Activated naive CD4-positive, alpha-beta T cell treated with anti-CD3 and anti-CD28 coated beads for 36 hours (primary cell): ENCODE measurements around the gene SRPRB. TPM values are rescaled to one million over a fixed set of nuclear protein-coding genes. Genes with fewer than 3 reads are reported as not detected.

Experiments
- CTCF ChIA-PET: fragments of 350-600 bp; sonication (Branson Sonifier 250); formaldehyde crosslinking; loops from one replicate; lab custom pipeline; 2021; ENCODE audit warnings: antibody characterized with exemption; lab: Charles Lee
- DNase-seq: peaks from one replicate; pipeline ENCODE4 v3.0.0-alpha.2; 2020
- H3K27ac Mint-ChIP-seq: one replicate; pipeline ENCODE4 v1.8.0; 2021; ENCODE audit warnings: mild to moderate bottlenecking, mixed read lengths
- H3K27me3 Mint-ChIP-seq: one replicate; pipeline ENCODE4 v1.8.0; 2021; ENCODE audit warnings: low read depth, mixed read lengths
- H3K36me3 Mint-ChIP-seq: one replicate; pipeline ENCODE4 v1.8.0; 2021; ENCODE audit warnings: low read depth, mixed read lengths
- H3K4me1 Mint-ChIP-seq: one replicate; pipeline ENCODE4 v1.8.0; 2021; ENCODE audit warnings: low read depth, mixed read lengths
- H3K4me3 Mint-ChIP-seq: one replicate; pipeline ENCODE4 v1.8.0; 2021; ENCODE audit warnings: mild to moderate bottlenecking, moderate library complexity, mixed read lengths
- H3K9me3 Mint-ChIP-seq: one replicate; pipeline ENCODE4 v1.8.0; 2021; ENCODE audit warnings: mixed read lengths
- intact Hi-C: fragments of 100-400 bp; cut with micrococcal nuclease; formaldehyde crosslinking; loops from one replicate; pipeline ENCODE4 v1.15.1; 2023
- total RNA-seq, 2 experiments: library from RNA; stranded (reverse); gene quantifications; one replicate each; pipeline ENCODE4 v1.2.3, GENCODE V29; 2021

The SRPRB gene
- total RNA-seq, 2 experiments from 2014 or later = 55.0 to 56.8 TPM

DNA sequence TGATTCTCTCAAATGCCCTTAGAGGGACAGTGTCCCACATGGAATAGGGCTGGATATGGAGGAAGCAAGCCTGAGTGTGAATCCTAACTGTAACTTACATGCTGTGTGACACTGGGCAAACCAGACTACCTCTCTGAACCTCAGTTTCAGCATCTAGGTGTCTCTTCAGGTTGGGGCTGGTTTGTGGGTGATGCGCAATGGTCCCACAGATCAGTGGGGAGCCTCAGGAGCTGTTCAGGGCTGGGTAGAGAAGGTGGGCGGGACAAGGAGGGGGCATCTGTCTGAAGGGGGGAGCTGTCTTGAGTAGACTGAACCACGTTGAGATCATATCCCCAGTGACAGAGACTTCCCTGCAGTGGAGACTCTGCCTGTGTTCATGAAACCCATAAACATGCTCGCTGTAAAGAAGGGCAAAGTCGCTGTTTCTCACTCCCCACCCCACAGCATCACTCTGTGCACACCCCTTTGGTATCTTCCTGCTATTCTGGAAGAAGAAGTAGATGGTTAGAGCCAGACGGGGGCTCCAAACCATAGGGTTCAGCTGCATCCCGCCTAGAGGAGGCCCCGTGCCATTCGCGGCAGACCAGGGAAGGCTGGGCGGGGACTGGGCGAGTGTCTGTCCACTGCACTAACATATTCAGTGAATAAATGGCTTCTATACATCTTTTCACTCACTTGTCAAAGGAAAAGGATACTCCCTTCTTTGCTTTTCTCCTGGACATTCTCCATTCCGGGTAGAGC is 28.4 kb downstream of the SRPRB start:
- H3K27me3 Mint-ChIP-seq = no peaks in the 10 kb centered on the region
- H3K27ac Mint-ChIP-seq = no peak overlapping the region
- no peak for DNase-seq
- H3K36me3 Mint-ChIP-seq = no peaks in the 10 kb centered on the region
- intact Hi-C loops = no loop called here
- no peaks in the 10 kb centered on the region for H3K9me3 Mint-ChIP-seq
- H3K4me1 Mint-ChIP-seq = no peaks in the 10 kb centered on the region
- CTCF ChIA-PET = interaction anchor here (0.6 kb wide), 1 partner anchor 293 kb away, joined by 3 read pairs; no protein-coding TSS in a partner anchor
- H3K4me3 Mint-ChIP-seq = no peak overlapping the region

DNA sequence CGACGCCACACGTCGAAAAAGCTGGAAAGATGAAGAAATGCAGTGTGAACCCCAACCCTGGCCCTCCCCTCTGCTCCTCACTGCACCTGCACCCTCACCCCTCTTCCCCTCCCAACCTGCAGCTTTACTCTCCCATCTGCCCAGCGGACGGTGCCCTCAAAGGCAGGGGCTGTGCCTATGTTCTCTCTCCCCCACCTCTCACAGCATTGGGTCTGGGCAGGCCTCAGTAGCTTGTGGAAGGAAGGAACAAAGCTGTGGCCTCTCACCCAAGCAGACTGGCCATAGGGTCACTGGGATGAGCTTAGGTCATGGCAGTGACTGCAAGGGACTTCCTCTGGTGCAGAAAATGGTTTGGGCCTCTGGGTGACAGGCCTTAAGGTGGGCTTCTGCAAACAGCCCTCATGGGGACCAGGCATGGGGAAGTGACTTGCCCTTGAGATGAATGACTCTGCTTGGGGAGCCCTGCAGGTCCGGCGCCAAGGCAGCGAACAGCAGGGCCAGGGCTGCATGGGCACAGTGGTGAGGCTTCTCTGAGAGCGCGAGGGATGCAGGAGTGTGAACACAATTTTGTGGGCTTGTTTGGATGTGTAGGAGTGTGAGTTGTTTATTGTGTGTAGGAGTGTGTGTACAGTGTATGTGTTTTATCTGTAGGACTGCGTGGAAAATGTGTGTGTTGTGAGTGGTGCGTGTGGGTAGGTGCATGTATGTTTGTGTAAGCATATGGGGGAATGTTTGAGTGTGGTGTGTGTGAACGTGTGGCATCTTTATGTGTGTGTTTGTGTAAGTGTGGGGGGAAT is 29.2 kb downstream of the SRPRB start:
- Mint-ChIP-seq H3K36me3 (no peaks in the 10 kb centered on the region), H3K27ac (no peak overlapping the region), H3K9me3 (no peaks in the 10 kb centered on the region), H3K4me3 (no peak overlapping the region), H3K4me1 (no peaks in the 10 kb centered on the region), H3K27me3 (no peaks in the 10 kb centered on the region)
- no peak for DNase-seq
- intact Hi-C loops = no loop called here
- CTCF ChIA-PET = no interaction called here

DNA sequence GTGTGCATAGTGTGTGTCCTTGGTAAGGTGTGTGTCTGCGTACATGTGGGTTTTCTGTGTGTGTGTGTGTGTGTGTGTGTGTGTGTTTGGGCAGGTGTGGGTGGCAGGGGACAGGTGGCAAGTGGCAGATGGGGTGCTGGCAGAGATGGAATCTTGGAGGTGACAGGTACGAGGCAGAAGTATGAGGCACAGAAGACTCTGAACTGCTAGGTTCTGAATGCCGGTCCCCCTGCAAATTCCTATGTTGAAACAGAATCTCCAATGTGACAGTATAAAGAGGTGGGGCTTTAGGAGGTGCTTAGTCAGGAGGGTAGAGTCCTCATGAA is 29.8 kb downstream of the SRPRB start:
- Mint-ChIP-seq H3K36me3 (no peaks in the 10 kb centered on the region), H3K27me3 (no peaks in the 10 kb centered on the region), H3K27ac (no peak overlapping the region), H3K4me3 (no peak overlapping the region), H3K4me1 (no peaks in the 10 kb centered on the region), H3K9me3 (no peaks in the 10 kb centered on the region)
- CTCF ChIA-PET = no interaction called here
- DNase-seq = no peak
- intact Hi-C loops = no loop called here

DNA sequence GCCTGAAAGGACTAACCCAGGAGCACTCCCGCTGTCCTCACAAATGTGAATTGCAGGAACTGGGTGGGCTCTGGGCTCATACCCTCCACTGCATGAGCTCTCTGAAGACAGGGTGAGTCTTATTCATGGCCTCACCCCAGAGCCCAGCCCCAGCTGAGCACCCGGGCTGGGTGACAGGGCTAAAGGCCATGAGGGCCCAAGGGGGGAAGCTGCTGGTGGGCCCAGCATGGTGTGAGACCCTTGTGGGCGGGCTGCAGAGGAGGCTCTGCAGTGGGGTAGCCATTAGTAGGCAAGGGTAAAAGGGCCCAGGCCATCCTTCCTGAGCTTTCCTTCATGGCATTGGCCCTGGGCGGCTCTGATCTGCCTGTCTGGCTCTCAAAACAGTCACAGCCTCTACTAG is 30.3 kb downstream of the SRPRB start:
- H3K4me3 Mint-ChIP-seq = no peak overlapping the region
- no peaks in the 10 kb centered on the region for H3K4me1 Mint-ChIP-seq
- CTCF ChIA-PET = no interaction called here
- intact Hi-C loops = no loop called here
- DNase-seq = no peak
- no peak overlapping the region for H3K27ac Mint-ChIP-seq
- no peaks in the 10 kb centered on the region for H3K27me3 Mint-ChIP-seq
- no peaks in the 10 kb centered on the region for H3K36me3 Mint-ChIP-seq
- H3K9me3 Mint-ChIP-seq = no peaks in the 10 kb centered on the region

DNA sequence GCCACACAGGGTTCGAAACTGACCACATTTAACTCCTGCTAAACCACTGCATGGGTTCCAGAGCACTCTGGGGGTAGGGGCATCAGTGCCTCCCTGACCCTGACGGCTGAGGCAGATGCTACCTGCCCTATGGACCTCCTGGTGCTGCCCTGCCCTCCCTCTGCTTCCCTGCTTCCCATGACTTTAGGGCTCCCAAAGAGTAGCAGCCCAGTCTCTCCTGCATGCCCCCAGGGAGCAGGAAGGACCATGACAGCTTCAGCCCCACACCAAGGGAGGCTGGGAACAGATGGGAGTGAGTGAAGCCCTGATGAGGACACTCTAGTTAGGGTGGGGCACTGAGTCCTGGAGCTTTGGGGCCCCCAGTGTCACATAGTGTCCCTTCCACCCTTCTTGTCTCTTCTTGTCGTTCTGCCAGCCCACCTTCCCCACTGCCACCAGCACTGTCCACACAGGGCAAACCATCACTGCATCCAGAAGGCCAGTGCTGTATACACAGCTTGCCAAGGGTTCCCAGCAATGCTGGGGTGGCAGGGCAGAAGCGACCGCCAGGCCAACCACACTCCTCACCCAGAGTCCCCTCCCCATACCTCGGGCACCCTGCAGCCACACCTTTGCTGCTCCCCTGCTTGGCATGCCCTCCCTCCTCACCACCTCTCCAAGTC is 31.0 kb downstream of the SRPRB start:
- no peaks in the 10 kb centered on the region for H3K9me3 Mint-ChIP-seq
- intact Hi-C loops = no loop called here
- no peaks in the 10 kb centered on the region for H3K36me3 Mint-ChIP-seq
- no peak overlapping the region for H3K27ac Mint-ChIP-seq
- no peak for DNase-seq
- H3K4me3 Mint-ChIP-seq = no peak overlapping the region
- no peaks in the 10 kb centered on the region for H3K4me1 Mint-ChIP-seq
- no peaks in the 10 kb centered on the region for H3K27me3 Mint-ChIP-seq
- CTCF ChIA-PET = no interaction called here

DNA sequence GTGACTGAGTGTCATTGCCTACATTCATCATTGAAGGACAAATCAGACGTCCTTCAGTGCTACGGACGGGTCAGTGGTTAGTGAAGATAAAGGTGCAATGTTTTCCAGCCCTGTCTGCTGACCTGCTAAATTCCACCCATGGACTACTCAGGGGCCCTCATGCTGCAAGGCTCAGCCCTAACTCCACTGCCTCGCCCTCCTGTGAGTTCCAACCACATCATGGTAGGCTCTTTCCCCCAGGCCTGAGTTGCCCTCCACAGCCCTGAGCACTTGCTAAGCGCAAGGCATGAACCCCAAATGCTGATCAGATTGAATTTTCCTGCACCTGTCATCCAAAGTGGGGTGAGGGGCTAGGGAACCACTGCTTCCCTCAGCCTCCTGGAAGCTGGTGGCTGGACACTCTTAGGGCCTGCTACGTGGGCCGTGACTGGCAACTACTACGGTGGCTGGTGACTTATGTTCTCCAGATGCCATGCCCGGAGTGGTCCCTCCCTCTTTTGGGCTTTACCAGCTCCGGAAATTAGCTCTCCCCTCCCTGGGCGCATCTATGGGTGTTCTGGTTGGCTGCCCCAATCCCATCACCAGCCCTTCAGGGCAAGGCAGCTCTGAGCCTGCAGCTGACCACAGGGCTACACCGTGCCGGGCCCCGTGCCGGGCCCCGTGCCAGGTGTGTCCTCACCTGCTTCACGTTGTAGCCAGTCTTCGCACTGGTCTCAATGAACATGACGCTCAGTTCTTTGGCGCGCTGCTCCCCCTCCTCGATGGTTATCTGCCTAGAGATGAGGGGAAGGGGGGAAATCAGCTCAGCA is 32.1 kb downstream of the SRPRB start:
- Mint-ChIP-seq H3K9me3 (no peaks in the 10 kb centered on the region), H3K4me1 (no peaks in the 10 kb centered on the region), H3K27ac (no peak overlapping the region), H3K4me3 (no peak overlapping the region), H3K36me3 (no peaks in the 10 kb centered on the region), H3K27me3 (peaks cover 3% of the 10 kb centered on the region)
- intact Hi-C loops = no loop called here
- CTCF ChIA-PET = no interaction called here
- no peak for DNase-seq

DNA sequence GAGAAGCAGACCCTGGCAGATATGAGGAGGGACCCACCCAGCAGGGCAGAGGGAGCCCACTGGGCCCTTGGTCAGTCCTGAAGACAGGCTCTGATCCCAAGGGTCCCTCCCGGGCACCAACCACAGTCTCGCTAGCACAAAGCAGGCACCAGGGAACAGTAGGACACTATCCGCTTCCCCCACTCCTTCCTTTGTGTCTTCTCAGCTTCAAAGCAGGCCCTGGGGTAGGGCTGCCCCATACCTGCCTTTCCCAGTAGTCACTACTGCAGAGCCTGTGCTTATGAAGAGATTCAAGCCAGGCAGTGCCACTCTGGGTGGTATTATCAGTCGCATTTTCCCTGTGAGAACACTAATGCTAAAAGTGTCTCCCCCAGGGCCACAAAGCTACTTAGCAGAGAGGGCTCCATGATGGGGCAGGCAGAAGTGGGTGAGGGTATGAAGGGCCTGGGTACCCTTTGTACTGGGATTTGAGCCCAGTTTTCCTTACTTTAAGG is 32.7 kb downstream of the SRPRB start:
- no peak overlapping the region for H3K4me3 Mint-ChIP-seq
- no peak overlapping the region for H3K27ac Mint-ChIP-seq
- CTCF ChIA-PET = no interaction called here
- H3K4me1 Mint-ChIP-seq = no peaks in the 10 kb centered on the region
- DNase-seq = no peak
- peaks cover 3% of the 10 kb centered on the region for H3K27me3 Mint-ChIP-seq
- no peaks in the 10 kb centered on the region for H3K36me3 Mint-ChIP-seq
- H3K9me3 Mint-ChIP-seq = no peaks in the 10 kb centered on the region
- intact Hi-C loops = no loop called here

DNA sequence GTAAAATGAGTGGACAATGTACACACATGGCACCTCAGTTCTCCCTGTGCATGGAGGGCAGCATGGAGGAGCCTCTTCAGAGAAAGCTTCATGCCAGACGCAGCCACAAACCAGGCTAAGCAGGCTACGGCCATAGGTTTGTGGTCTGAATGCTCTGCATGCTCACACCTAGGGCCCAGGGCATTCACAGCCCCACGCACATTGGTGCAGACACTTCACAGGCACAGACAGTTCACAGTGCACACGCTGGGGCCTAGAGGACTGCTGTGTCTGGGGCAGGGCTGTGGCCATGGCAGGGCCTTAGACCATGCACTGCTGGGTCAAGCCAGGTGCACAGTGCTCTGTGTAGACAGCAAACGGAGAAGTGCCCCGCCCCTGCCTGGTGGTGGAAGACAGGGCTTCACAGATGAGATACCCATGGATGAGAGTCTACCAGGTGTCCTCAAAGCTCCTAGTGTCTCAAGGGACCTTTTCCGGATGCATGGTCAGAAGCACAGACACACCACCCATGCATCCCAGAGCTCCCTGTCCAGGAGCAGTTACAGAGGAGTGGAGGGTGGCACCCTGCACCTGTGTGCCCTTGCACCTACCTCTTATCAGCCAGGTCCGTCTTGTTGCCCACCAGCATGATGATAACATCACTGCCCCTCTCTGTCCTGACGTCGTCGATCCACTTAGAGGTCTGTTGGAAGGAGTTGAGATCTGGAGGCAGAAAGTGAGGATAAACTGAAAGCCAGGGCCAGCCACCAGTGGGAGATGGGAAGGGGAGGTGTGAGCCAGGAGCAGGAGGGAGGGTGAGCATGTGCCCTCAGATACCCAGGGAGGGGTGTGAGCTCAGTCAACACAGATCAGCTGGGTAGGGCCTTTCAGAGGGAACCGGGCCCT is 33.5 kb downstream of the SRPRB start:
- Mint-ChIP-seq H3K36me3 (no peaks in the 10 kb centered on the region), H3K9me3 (no peaks in the 10 kb centered on the region)
- CTCF ChIA-PET = no interaction called here

DNA sequence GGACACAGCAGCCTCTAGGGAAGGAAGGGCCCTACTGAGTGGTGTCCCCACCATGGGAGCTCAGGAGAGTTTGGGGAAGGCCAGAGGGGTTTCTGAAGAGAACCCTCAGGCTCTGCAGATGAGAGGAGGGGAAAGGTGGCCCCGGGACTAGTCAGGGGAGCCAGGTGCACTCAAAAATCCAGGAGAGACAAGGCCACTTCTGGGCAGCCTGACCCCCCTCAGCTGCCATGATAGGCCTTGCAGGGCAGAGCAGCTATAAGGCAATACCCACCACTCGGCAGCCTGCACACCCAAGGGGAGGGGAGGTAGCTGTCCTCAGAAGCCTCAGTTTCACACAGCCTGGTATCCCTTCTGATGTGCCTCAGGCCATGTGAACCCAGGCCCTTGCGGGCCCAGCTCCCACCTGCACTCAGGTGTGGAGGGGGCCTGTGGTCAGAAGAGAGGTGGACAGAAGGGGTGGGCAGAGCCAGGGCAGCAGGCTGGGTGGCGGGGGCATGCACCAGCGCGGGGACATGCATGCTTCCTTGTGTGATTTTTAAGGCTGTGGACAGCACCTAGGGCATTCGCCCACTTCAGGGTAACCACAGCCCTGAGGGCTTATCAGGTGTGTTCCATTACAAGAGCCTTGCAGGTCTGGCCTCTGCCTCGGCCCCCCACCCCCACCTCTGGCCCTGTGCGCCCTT is 34.6 kb downstream of the SRPRB start:
- intact Hi-C loops = no loop called here
- CTCF ChIA-PET = no interaction called here

More for the DNA sequence above, 33.5 kb downstream of the SRPRB start:
- Mint-ChIP-seq H3K4me3 (no peak overlapping the region), H3K27ac (no peak overlapping the region), H3K4me1 (no peaks in the 10 kb centered on the region), H3K27me3 (peaks cover 3% of the 10 kb centered on the region)
- intact Hi-C loops = no loop called here
- DNase-seq = no peak

DNA sequence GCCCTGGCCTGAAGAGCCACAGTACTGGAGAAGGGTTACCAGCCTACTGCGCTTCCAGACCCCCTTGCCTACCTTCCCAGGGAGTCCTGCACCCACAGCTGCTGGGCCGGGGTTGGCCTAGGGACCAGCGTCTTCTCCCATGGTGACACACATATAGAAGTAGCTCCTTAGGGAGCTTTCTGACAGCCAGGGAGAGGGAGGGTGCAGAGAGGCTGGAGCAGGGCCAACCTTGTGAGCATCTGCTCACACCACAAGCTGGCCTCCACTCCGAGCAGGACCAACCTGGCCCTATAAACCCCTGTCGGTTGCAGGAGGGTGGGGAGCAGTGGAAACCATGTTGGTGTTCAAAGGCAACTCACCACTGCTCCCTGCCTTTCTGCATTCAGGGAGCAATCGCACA is 35.2 kb downstream of the SRPRB start:
- DNase-seq = no peak
- Mint-ChIP-seq H3K27ac (no peak overlapping the region), H3K36me3 (no peaks in the 10 kb centered on the region), H3K9me3 (no peaks in the 10 kb centered on the region), H3K4me3 (no peak overlapping the region), H3K4me1 (no peaks in the 10 kb centered on the region), H3K27me3 (peaks cover 3% of the 10 kb centered on the region)
- intact Hi-C loops = no loop called here
- CTCF ChIA-PET = no interaction called here

More for the DNA sequence above, 34.6 kb downstream of the SRPRB start:
- no peak overlapping the region for H3K4me3 Mint-ChIP-seq
- peaks cover 3% of the 10 kb centered on the region for H3K27me3 Mint-ChIP-seq
- no peaks in the 10 kb centered on the region for H3K9me3 Mint-ChIP-seq
- no peaks in the 10 kb centered on the region for H3K4me1 Mint-ChIP-seq
- no peaks in the 10 kb centered on the region for H3K36me3 Mint-ChIP-seq
- no peak overlapping the region for H3K27ac Mint-ChIP-seq
- no peak for DNase-seq

DNA sequence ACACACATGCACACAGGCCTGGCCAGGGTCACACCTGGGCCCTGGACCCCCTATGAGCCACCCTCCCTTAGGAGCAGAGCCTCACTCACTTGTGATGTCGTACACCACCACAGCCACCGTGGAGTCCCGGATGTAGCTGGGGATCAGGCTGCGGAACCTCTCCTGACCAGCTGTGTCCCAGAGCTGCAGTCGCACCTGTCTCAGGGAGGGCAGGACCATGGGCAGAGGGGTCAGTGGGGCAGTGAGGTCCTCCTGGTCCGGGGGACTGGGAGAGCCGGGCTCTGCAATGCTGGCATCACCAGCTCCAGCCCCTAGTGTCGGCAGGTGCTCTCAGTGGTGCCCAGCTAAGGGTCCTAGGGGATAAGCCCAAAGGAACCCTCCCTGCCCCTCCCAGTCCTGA is 35.6 kb downstream of the SRPRB start:
- Mint-ChIP-seq H3K27me3 (peaks cover 3% of the 10 kb centered on the region), H3K9me3 (no peaks in the 10 kb centered on the region), H3K36me3 (no peaks in the 10 kb centered on the region), H3K4me1 (no peaks in the 10 kb centered on the region), H3K27ac (no peak overlapping the region), H3K4me3 (no peak overlapping the region)
- CTCF ChIA-PET = no interaction called here
- intact Hi-C loops = no loop called here
- no peak for DNase-seq
